Activated CD4-positive, alpha-beta T cell treated with anti-CD3 and anti-CD28 coated beads, Interleukin-2, Interleukin-6, amounts not matched to agents 100 ng/mL and 50 ng/mL, durations not matched to agents 16 hours and 8 hours (primary cell): Measurements from ENCODE around the gene SRP19.
"Not testable (repeated sequence)": the region's sequence is repeated elsewhere in the genome, so short reads cannot be mapped to it uniquely, and the experiment has no call there.

Experiments
- DNase-seq: peaks from one replicate; pipeline ENCODE4 v3.0.0-alpha.2; 2020

SRP19 gene

DNA sequence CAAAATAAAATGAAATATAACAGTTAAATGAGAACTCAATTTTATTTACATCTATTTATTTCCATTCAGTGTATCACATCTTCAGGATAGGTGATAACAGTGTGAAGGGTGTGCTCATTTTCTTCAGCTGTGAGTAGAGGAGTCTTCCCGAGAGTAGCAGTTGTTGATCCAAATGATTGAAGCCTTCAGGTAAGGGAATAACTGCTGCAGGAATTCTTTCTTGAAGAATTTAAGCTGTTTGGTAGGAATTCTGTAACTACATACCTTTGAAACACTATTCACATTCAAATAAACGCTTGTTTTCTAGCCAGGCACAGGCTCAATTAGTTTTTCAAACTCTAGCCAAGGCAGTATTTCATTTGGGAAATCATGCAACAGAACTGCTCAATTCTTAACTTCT, 15.3 kb downstream of the SRP19 start:
- no peak for DNase-seq

DNA sequence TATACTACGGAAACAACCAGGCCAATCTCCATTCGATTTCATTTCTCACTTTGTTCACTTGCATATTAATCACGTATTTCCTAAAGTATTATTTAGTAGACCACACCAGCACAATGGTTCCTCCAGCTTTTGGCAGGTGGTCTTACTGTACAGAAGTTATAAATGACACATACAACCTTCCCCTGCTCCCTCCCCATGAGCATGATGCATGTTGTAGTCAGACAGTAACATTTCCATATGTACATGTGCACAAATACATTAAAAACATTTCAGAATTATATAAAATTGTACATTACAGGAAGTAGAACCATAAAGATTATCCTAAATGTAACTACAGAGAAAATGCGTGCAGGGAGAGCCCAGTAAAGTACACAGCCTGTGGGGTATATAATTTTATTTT, 17.0 kb downstream of the SRP19 start:
- DNase-seq = no peak

DNA sequence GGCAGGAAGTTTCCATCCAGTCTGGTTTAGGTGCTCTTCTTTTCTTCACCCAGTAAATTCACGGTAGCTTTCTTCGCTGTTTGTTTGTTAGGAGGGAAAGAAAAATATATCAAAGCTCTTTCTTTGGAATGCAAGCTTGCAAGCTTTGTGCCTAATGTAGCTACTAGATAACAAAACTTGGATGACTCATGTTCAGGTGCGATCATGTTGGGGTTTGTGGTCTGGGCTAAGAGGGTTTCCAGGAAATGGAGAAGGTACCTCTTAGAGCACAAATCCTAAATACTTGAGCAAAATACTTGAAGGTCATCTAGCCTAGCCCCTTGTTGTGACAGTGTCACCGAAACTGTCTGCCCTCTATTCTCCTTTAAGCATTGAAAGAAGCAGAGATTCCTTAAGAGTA, 17.7 kb downstream of the SRP19 start:
- peak; percentile 79 for DNase-seq

DNA sequence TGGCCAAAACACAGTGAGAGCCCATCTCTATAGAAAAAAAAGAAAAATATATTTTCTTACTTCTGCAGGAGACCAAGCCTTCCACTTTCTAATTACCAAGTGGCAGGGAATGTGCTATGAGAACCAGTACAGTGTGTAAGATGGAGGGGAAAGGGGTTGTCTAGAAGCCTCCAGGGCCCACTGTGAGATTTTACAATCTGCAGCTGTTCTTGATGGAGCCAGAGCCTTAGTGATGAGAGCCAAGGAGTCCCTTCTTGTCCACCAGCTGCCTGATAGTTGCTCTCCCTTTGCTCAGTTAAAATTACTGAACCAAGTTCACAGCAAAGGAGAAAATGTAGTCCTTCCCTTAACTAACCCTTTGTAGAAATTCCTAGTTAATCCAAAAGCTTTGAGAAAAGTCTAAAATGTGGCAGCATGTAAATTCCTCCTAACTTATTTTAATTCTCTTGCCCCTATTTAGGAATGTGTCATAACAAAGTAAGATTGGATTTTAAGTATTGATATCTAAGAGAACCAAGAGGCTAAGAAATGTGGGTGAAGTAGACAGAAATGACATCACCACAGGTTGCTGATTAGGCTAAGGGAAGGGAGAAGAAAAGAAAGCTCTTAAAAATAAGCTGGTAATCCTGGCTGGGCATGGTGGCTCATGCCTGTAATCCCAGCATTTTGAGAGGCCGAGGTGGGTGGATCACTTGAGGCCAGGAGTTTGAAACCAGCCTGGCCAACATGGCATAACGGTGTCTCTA, 19.3 kb downstream of the SRP19 start:
- no peak for DNase-seq

DNA sequence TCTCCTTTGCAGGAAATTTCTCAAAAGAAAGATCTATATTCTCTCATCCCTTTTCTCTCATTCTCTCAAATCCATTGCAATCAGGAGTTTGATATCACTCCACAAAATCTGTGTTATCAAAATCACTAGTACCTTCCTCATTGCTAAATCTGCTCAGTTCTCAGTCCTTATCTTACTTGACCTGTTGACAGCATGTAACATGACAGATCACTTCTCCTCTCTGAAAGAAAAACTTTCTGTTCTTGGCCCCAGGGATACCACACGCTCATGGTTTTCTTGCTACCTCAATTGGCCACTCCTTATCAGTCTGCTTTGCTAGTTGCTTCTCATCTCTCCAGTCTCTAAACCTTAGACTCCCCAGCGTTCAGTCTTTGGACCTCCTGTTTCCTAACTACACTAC, 22.1 kb downstream of the SRP19 start:
- no peak for DNase-seq

DNA sequence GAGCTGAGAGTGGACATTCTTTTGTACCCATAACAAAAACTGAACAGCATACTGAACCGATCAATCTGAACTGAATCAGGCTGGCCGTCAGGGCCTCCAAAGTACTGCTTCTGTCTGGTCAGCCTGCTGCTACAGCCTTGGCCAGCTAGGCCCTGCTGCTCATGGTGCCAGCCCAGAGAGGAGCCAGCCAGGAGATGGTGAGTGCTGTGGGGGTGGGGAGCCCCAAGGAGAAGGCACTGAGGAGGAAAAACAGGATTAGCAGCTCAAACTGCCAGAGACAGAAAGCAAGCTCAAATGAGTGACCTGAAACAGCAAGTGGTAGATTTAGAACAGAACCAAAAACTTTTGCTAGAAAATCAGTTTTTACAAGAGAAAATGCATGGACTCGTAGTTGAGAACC, 23.9 kb downstream of the SRP19 start:
- no peak for DNase-seq

DNA sequence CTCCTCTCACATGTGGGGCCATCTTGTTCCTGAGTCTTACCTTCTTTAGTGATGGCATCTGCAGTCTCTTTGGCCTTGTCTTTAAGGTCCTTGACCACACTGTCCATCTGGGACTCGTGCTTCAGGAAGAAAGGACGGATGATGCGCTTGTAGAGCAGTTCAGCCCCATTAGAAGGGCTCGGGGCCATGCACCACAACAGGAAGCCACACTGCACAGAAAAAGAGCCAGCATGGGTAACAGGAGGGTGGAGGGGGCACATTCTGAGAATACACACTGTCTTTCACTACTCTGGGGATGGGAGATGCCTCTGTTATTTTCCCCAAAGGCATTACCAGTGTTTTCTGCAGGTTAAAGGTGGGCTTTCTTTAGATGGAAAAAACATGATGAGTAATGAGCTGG, 25.9 kb downstream of the SRP19 start:
- DNase-seq = no peak

DNA sequence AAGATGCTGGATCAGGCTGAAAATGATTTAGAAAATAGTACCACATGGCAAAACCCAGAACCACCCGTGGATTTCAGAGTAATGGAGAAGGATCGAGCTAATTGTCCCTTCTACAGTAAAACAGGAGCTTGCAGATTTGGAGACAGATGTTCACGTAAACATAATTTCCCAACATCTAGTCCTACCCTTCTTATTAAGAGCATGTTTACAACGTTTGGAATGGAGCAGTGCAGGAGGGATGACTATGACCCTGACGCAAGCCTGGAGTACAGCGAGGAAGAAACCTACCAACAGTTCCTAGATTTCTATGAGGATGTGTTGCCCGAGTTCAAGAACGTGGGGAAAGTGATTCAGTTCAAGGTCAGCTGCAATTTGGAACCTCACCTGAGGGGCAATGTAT, 31.0 kb downstream of the SRP19 start:
- DNase-seq = not testable (repeated sequence)

DNA sequence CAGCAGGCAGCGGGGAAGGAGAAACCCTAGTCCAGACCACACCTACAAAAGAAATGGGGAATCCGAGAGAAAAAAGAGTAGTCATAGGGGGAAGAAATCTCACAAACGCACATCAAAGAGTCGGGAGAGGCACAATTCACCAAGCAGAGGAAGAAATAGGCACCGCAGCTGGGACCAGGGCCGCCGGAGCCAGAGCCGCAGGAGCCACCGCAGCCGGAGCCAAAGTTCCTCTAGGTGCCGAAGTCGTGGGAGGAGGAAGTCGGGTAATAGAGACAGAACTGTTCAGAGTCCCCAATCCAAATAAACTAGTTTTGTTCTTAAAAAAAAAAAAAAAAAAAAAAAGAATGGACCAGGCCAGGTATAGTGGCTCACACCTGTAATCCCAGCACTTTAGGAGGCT, 31.7 kb downstream of the SRP19 start:
- no peak for DNase-seq

DNA sequence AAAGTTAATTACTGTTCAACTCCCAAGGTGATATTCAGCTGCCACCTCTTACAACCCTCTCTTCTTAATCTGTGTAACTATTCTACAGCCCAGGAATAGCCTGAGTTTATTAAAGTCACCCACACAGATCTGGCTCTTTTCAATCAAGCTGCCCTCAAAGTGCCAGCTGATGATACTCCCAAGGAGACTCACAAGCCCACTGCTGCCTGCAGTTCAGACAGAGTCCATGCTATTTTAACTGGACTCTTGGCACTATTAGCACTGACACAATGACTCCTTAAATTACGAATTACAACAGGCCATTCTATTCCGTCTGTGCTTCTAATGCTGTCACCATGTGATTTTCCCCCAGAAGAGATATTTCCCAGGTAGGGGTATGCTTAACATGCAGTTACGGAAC, 34.6 kb downstream of the SRP19 start:
- DNase-seq = no peak

DNA sequence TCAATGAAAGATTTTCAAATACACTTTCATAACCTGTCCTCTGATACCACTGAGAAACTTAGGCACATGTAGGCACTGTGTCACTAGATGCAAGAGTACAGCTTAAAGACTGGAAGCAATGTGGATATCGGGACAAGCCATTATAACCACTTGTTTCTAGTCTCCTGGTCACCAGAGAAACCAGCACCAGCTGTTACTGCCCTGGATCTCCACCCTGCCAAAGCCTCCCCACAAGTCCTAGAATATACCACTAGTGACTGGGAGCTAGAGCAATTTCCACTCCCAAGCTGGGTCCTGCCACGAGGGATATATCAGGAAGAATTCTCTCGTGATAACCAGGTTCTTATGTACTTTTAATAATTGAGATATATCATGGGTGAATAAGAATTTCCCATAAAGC, 41.5 kb downstream of the SRP19 start:
- no peak for DNase-seq

DNA sequence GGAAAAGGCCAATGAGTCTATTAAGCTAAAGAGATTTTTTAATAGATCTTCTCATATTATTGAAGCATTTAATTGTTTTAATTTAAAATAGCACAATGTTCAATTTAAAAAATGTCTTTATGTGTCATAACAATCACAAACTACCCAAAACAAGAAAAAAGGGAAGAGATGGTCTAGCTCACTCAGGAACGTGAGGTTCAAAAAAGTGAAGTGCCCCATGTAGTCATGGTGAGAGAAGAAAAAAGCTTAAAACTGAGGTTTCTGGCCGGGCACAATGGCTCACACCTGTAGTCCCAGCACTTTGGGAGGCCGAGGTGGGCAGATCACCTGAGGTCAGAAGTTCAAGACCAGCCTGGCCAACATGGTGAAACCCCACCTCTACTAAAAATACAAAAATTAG, 43.9 kb downstream of the SRP19 start:
- DNase-seq = not testable (repeated sequence)

DNA sequence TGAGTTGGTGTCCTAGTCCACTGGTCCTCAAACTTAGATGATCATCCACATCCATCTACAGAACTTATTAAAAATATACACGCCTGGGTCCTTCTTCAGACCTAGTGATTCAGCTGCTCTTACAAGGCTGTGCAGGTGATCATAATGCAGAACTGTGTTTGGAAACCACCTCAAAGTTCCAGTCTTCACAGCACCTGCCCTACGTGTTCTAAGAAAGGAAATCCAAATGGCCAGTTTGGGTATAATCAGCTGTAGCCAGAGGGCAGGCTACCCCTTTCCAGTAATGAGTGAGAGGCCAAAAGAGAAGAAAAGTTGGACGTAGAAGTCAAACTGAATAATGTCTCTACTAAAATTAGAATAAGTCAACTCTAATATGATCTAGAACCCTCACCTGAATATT, 45.5 kb downstream of the SRP19 start:
- DNase-seq = no peak

DNA sequence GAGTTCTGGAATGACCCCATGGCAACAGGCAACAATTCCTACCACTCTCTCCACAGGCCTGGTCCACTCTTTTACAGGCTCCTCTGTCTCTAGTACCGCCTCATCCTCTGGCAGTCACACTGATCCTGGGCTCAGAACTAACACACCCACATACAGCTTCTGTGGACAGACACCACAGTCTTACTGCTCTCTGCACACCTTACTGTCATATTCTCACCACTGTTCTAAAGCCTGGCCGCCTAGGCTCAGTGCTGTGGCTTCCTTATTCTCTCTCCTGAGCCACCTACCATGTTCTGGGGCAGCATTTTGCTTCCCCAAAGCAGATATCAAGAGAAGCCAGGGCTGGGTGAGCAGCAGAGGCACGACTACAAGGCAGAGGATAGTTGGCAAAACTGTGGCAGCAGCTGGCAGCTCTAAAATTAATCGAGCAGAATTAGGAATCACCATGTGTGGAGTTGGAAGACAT, 46.1 kb downstream of the SRP19 start:
- DNase-seq = no peak

DNA sequence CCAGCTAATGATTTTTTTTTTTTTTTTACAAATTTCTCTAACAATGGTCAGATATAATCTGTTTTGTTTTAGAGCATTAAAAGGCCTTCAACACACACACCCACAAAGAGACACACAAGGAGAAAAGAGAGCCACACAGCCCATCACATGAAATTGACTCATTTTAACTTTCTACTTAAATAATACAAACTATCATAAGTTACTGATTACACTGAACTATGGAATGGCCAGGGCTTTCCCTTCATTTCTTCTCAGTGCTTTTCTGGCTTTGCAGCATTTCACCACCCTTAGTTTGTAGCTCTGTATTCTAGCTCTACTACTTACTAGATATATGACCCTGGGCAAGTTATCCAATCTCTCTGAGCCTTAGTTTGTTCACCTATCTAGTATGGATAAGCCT, 47.8 kb downstream of the SRP19 start:
- DNase-seq = no peak

DNA sequence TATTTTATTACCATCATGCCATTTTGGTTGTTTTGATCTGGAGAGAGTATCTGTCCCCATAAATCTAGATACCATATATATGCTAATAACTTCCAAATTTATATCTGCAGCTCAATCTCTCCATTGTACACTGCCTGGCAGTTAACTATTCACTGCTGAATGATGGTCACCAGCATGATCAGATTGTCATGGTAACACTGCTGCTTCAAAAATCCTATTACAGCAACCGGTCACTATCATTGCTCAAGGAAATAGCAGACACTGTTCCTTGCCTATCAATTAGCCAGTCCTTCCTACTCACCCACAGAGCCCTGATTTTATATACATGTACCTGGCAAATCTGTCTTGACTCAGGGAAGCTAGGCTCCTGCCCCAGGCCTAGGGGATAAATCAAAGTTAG, 49.4 kb downstream of the SRP19 start:
- no peak for DNase-seq

DNA sequence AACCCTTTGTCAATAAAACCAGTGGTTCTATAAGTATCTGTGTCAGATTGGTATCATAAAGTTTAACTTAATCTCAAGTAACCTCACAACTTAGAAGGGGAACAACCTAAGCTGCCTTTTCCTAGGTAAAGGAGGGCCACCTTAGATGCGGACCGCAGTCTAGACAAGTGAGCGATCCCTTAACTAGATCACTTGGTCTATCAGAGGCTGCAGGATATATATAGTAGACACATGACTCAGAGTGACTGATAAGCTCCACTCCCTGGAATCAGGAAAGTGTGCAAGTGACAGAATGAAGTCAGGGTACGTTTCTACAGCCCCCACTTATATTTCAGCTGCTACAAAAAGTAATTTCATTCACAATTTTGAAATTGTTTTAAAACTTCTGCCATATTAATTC, 53.5 kb downstream of the SRP19 start:
- DNase-seq = no peak

DNA sequence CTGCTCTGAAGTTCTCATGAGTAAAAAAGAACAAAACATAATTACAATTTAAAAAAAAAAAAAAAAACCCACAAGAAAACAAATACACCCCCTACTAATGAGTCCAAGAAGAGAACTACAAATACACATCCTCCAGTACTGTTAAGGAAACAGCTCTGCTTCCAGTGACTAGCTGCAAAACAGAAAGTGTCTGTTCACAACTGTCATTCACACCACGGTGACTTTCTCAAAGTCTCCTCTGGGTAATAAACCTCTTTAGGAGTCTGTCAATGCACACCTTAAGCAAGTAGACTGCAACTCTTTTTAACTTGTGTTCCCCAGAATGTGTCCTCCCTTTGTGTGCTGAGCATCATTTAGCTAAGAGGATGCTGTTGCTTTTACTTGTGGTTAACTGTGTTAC, 54.7 kb downstream of the SRP19 start:
- peak; percentile 41 for DNase-seq

DNA sequence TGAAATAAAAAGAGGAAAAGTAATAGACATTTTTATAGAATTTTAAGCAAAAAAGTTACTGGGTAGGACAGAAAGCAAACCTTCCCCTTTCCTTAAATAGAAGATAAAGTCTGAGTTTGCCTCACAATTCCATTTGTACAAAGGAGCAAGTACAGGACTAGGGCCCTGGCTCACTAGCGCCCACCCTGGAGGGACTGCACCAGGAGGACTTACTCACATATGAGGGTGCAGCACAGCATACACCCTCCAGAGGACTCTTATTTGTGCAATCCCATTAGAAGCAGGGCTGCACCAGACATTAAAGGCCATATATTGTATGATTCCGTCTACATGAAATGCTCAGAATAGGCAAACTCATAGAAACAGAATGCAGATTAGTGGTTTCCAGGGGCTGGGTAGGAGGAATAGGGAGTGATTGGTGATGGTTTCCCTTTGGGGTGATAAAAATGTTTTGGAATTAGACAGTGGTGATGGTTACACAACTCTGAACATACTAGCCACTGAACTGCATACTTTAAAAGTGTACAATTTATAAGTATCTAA, 56.4 kb downstream of the SRP19 start:
- DNase-seq = no peak

DNA sequence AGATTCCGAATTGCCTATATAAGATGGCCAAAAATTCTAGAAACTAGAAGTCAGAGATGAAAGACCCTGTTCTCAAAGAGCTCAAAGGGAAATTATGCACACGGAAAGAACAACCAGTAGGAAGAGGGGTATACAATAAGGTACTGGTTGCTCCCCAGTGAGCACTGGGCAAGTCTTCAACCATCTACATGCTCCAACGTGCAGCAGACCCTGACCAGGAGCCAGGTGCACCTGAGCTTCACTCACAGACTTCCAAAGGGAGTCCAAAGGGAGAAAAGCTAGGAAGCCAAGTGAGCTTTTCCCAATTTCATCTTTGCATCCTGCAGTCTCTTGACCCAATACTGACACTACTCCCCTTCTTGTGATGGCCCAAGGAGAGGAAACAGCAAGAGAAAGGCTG, 57.0 kb downstream of the SRP19 start:
- DNase-seq = no peak

DNA sequence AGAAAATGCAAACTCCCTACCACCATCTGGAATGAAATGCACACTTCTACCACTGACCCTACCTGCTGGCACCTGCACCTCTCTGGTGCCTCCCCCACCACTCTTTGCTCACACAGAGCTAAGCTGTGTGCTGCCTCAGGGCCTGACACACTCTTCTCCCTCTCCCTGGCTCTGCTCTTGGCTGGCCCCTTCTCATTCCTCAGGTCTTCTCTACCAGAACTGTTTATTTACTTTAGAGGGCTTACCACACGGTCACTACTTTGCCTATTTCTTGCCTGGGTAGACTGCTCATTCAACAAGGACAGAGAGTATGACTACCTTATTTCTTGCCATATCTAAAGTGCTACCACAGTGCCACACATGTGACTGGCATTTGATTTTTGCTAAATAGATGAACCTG, 57.6 kb downstream of the SRP19 start:
- no peak for DNase-seq
